Vagina (tissue), 2 donors: Measurements from ENCODE around the gene HOXC10. TPM values are rescaled to one million over a fixed set of nuclear protein-coding genes. Genes with fewer than 3 reads are reported as not detected.

ENCODE experiments used
- DNase-seq, 2 donors: peaks; one replicate each; pipeline ENCODE4 v3.0.0-alpha.2; 2017; ENCODE audit errors: extremely low spot score in 2 of 2
- H3K27ac ChIP-seq: fragments of 200-600 bp; sonication (generic); one replicate; pipeline ENCODE4 v1.5.1; 2019
- H3K27me3 ChIP-seq: fragments of 200-600 bp; sonication (generic); one replicate; pipeline ENCODE4 v1.5.1; 2019
- H3K36me3 ChIP-seq, 2 donors: fragments of 200-600 bp; sonication (generic); one replicate each; pipeline ENCODE4 v1.5.1; 2017 to 2019
- H3K4me1 ChIP-seq: fragments of 200-600 bp; sonication (generic); one replicate; pipeline ENCODE4 v1.5.1; 2019
- H3K4me3 ChIP-seq, 2 donors: fragments of 200-600 bp; sonication (generic); 1 replicate in 1 of 2; 2 replicates in 1 of 2; pipeline ENCODE4 v1.5.1; 2016 to 2019
- H3K9me3 ChIP-seq: fragments of 200-600 bp; sonication (generic); one replicate; pipeline ENCODE4 v1.5.1; 2019
- CTCF ChIP-seq, 3 experiments: fragments of 450-650 bp in 2 of 3; fragments of 200-600 bp in 1 of 3; sonication (generic) in 1 of 3; IDR thresholded peaks; one replicate each; pipeline ENCODE4 v1.5.1; 2017 to 2019; ENCODE audit warnings: antibody characterized with exemption in 3 of 3, mild to moderate bottlenecking in 2 of 3, moderate library complexity in 2 of 3
- POLR2A ChIP-seq, 2 donors: fragments of 450-650 bp; IDR thresholded peaks; one replicate each; pipeline ENCODE4 v1.6.1; 2017; ENCODE audit warnings: antibody characterized with exemption in 2 of 2, mild to moderate bottlenecking in 2 of 2, moderate library complexity in 2 of 2
- POLR2AphosphoS5 ChIP-seq, 2 donors: sonication (generic); formaldehyde crosslinking; IDR thresholded peaks; one replicate each; pipeline ENCODE4 v1.9.0; 2017; ENCODE audit warnings: antibody characterized with exemption in 2 of 2, mild to moderate bottlenecking in 2 of 2, low read depth in 1 of 2; ENCODE audit not compliant: insufficient read depth in 1 of 2
- intact Hi-C: fragments of 100-400 bp; cut with DNase I; formaldehyde crosslinking; loops from one replicate; pipeline ENCODE4 v1.15.1; 2023
- total RNA-seq: library from RNA; depleted of rRNA; stranded (reverse); fragments of >200 nt; gene quantifications from one replicate; pipeline ENCODE4 v1.2.3, GENCODE V29; 2016

The HOXC10 gene
- total RNA-seq, 1 donor from 2014 or later = not detected

- no peak overlapping the region for H3K4me3 ChIP-seq
- H3K9me3 ChIP-seq = no peaks in the 10 kb centered on the region
- DNase-seq = no peak
- H3K27ac ChIP-seq = no peak overlapping the region
- no peak for TF ChIP-seq POLR2A (IDR thresholded peaks at IDR 0.05)
- TF ChIP-seq POLR2AphosphoS5 (IDR thresholded peaks at IDR 0.05; ENCODE audit: insufficient read depth in 1 of 2, low read depth in 1 of 2) = no peak
- TF ChIP-seq CTCF (IDR thresholded peaks at IDR 0.05) = no peak
- intact Hi-C loops = no loop called here
- no peaks in the 10 kb centered on the region for H3K36me3 ChIP-seq
- peaks cover 11% of the 10 kb centered on the region for H3K4me1 ChIP-seq
- H3K27me3 ChIP-seq = peaks cover 21% of the 10 kb centered on the region
These were observed 40.8 kb downstream of the HOXC10 start for GRCh38 chr12:54025499-54026405.

GRCh38 chr12:54026640-54027441 is 41.9 kb downstream of the HOXC10 start:
- Histone ChIP-seq H3K27ac (no peak overlapping the region), H3K4me1 (peaks cover 16% of the 10 kb centered on the region), H3K9me3 (no peaks in the 10 kb centered on the region), H3K36me3 (no peaks in the 10 kb centered on the region), H3K27me3 (peaks cover 13% of the 10 kb centered on the region), H3K4me3 (no peak overlapping the region)
- intact Hi-C loops = no loop called here
- DNase-seq = no peak
- no peak for TF ChIP-seq POLR2AphosphoS5 (IDR thresholded peaks at IDR 0.05; ENCODE audit: insufficient read depth in 1 of 2, low read depth in 1 of 2)
- TF ChIP-seq POLR2A (IDR thresholded peaks at IDR 0.05) = no peak
- no peak for TF ChIP-seq CTCF (IDR thresholded peaks at IDR 0.05)

GRCh38 chr12:54027442-54027786 is 42.5 kb downstream of the HOXC10 start:
- H3K27ac ChIP-seq = no peak overlapping the region
- intact Hi-C loops = no loop called here

GRCh38 chr12:54028314-54029201 is 43.6 kb downstream of the HOXC10 start, which contains the start of gene HOXC6:
Gene HOXC6, plus strand, starts transcription at chr12:54028440. Its CDS starts 82 bp downstream, at chr12:54028522.
- TF ChIP-seq POLR2AphosphoS5 (IDR thresholded peaks at IDR 0.05; ENCODE audit: insufficient read depth in 1 of 2, low read depth in 1 of 2) (no peak), CTCF (IDR thresholded peaks at IDR 0.05) (no peak), POLR2A (IDR thresholded peaks at IDR 0.05) (no peak)
- Histone ChIP-seq H3K27ac (no peak within 1 kb of the TSS), H3K4me3 (no peak within 1 kb of the TSS), H3K36me3 (no peaks in the 10 kb centered on the region), H3K27me3 (peaks cover 7% of the 10 kb centered on the region), H3K4me1 (peaks cover 30% of the 10 kb centered on the region), H3K9me3 (no peaks in the 10 kb centered on the region)
- no peak for DNase-seq
- intact Hi-C loops = no loop called here

More at GRCh38 chr12:54027442-54027786, 42.5 kb downstream of the HOXC10 start:
- peaks cover 13% of the 10 kb centered on the region for H3K27me3 ChIP-seq
- no peak for DNase-seq
- H3K36me3 ChIP-seq = no peaks in the 10 kb centered on the region
- H3K4me3 ChIP-seq = no peak overlapping the region
- TF ChIP-seq POLR2AphosphoS5 (IDR thresholded peaks at IDR 0.05; ENCODE audit: insufficient read depth in 1 of 2, low read depth in 1 of 2) (no peak), CTCF (IDR thresholded peaks at IDR 0.05) (no peak), POLR2A (IDR thresholded peaks at IDR 0.05) (no peak)
- H3K9me3 ChIP-seq = no peaks in the 10 kb centered on the region
- peaks cover 18% of the 10 kb centered on the region for H3K4me1 ChIP-seq
